GM12874 (cell line): ENCODE results near the gene RABGAP1L.

Experiments used
- TF ChIP-seq, protein P1 (sequence below): IDR thresholded peaks from 2 replicates; pipeline ENCODE4 v1.5.1; 2011; ENCODE audit warnings: low read depth, mild to moderate bottlenecking, control low read depth, low read length, moderate library complexity; ENCODE audit not compliant: insufficient read depth

The RABGAP1L gene

DNA sequence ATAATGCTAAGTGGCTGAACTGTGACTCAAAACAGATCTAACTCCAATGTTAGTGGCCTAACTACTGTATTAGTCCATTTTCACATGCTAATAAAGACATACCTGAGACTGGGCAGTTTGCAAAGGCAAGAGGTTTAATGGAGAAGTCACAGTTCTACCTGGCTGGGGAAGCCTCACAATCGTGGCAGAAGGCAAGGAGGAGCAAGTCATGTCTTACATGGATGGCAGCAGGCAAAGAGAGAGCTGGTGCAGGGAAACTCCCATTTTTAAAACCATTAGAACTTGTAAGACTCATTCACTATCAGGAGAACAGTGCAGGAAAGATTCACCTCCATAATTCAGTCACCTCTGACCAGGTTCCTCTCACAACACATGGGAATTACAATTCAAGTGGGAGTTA is 760.8 kb downstream of the RABGAP1L start:
- TF ChIP-seq, protein P1, sequence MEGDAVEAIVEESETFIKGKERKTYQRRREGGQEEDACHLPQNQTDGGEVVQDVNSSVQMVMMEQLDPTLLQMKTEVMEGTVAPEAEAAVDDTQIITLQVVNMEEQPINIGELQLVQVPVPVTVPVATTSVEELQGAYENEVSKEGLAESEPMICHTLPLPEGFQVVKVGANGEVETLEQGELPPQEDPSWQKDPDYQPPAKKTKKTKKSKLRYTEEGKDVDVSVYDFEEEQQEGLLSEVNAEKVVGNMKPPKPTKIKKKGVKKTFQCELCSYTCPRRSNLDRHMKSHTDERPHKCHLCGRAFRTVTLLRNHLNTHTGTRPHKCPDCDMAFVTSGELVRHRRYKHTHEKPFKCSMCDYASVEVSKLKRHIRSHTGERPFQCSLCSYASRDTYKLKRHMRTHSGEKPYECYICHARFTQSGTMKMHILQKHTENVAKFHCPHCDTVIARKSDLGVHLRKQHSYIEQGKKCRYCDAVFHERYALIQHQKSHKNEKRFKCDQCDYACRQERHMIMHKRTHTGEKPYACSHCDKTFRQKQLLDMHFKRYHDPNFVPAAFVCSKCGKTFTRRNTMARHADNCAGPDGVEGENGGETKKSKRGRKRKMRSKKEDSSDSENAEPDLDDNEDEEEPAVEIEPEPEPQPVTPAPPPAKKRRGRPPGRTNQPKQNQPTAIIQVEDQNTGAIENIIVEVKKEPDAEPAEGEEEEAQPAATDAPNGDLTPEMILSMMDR: no peak

DNA sequence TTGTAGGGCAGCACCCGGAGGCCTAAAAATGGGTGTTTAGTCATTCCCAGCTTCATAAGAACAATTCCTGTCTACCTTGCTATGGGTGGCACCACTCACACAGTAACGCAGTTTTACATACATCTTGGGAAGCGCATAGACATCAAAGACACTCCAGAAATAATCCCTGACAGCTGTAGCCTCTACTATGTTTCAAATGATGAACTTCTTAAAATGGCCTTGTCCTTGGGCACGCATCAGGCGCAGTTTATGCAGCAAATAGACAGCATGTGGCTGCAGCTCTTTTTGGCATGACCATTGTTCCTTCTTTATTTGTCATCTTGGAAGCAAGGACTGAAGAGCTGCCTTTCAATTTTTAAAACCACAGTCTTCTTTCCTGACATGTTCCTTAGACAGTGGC is 762.8 kb downstream of the RABGAP1L start:
- TF ChIP-seq, protein P1: no peak

- TF ChIP-seq, protein P1: no peak
These were observed 764.5 kb downstream of the RABGAP1L start for GRCh38 chr1:174923820-174924219.

GRCh38 chr1:174928541-174928940 is 769.2 kb downstream of the RABGAP1L start:
- TF ChIP-seq, protein P1: no peak

- TF ChIP-seq, protein P1: no peak
These were observed 771.9 kb downstream of the RABGAP1L start for GRCh38 chr1:174931214-174931613.

- TF ChIP-seq, protein P1: no peak
These were observed 773.3 kb downstream of the RABGAP1L start for GRCh38 chr1:174932587-174932986.

GRCh38 chr1:174935961-174936727 is 776.8 kb downstream of the RABGAP1L start:
- TF ChIP-seq, protein P1: no peak
